ENCODE data around the gene PLCB4.

- TF ChIP-seq, protein P1, sequence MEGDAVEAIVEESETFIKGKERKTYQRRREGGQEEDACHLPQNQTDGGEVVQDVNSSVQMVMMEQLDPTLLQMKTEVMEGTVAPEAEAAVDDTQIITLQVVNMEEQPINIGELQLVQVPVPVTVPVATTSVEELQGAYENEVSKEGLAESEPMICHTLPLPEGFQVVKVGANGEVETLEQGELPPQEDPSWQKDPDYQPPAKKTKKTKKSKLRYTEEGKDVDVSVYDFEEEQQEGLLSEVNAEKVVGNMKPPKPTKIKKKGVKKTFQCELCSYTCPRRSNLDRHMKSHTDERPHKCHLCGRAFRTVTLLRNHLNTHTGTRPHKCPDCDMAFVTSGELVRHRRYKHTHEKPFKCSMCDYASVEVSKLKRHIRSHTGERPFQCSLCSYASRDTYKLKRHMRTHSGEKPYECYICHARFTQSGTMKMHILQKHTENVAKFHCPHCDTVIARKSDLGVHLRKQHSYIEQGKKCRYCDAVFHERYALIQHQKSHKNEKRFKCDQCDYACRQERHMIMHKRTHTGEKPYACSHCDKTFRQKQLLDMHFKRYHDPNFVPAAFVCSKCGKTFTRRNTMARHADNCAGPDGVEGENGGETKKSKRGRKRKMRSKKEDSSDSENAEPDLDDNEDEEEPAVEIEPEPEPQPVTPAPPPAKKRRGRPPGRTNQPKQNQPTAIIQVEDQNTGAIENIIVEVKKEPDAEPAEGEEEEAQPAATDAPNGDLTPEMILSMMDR (IDR thresholded peaks at IDR 0.05), result no peak
- TF ChIP-seq POLR2A (IDR thresholded peaks at IDR 0.05), result no peak
Measured at GRCh38 chr20:9518576-9519175, 449.8 kb downstream of the PLCB4 start.

All from adrenal gland (tissue), 5 donors.